ENCODE results near the gene STAU1. TPM values are rescaled to one million over a fixed set of nuclear protein-coding genes. Genes with fewer than 3 reads are reported as not detected.

The STAU1 gene
- total and polyA plus RNA-seq, 2 of the 13 experiments (the other 11 are each of a cell fraction or from before 2014, with no cell fraction given), result 119 to 133 TPM

DNA sequence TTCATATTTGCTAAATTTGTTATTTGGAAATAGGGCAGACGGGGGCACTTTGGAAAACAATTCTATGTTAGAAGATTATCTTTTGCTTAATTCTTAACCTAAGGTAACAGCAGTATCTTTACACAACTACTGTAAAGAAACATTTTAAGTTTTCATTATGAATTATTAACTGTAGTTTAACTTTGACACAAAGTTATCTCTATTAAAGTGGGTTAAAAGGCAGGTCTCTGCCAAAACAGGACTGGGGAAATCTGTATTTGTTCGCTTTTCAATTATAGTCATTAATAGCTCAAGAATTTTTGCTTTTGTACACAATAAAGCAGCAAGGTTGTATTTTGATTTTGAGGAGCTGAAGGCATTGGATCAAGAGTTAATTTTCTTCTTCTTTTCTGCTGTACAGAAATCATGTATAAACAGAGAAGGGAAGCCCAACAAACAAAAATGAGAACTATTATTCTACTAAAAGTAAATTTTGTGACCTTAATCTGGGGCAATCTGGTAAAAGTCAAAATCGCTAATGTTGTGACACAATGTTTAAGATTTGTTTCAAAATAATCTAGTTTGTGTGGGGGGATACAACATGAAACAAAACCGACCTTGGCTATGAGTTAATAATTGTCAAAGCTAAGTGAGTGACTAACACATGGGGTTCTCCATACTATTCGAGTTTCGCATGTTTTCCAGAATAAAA lies 2.9 kb downstream of the STAU1 start (continued):
- TF ChIP-seq PRDM15 (CRISPR knock-in tag; IDR thresholded peaks at IDR 0.05), result no peak
- TF ChIP-seq SETDB1 (CRISPR knock-in tag; IDR thresholded peaks at IDR 0.05; ENCODE audit: borderline replicate concordance), result no peak
- no peak for TF ChIP-seq SRF (IDR thresholded peaks at IDR 0.05; ENCODE audit: low read depth, low read length)
- no peak for TF ChIP-seq ZNF768 (CRISPR knock-in tag; IDR thresholded peaks at IDR 0.05)
- TF ChIP-seq ZNF878 (CRISPR knock-in tag; IDR thresholded peaks at IDR 0.05), result no peak
- TF ChIP-seq PAXIP1 (CRISPR knock-in tag; conservative IDR thresholded peaks at IDR 0.05), result peak; percentile 87
- 0 out of 2 replicates have a peak, but pooled peaks have one; percentile 6 for TF ChIP-seq ZNF740 (CRISPR knock-in tag; IDR thresholded peaks at IDR 0.05)
- no peak for TF ChIP-seq RCOR2 (CRISPR knock-in tag; IDR thresholded peaks at IDR 0.05)
- TF ChIP-seq PITX1 (CRISPR knock-in tag; IDR thresholded peaks at IDR 0.05), result no peak
- peak; percentile 76; the same call in 1 of the 2 replicates for TF ChIP-seq ZNF281 (CRISPR knock-in tag; IDR thresholded peaks at IDR 0.05; ENCODE audit: borderline replicate concordance)
- TF ChIP-seq, protein P1, sequence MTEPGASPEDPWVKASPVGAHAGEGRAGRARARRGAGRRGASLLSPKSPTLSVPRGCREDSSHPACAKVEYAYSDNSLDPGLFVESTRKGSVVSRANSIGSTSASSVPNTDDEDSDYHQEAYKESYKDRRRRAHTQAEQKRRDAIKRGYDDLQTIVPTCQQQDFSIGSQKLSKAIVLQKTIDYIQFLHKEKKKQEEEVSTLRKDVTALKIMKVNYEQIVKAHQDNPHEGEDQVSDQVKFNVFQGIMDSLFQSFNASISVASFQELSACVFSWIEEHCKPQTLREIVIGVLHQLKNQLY (CRISPR knock-in tag; IDR thresholded peaks at IDR 0.05), result no peak
- TF ChIP-seq KMT2B (CRISPR knock-in tag; IDR thresholded peaks at IDR 0.05), result peak; percentile 54; the same call in 1 of the 2 replicates
- TF ChIP-seq, protein P2, sequence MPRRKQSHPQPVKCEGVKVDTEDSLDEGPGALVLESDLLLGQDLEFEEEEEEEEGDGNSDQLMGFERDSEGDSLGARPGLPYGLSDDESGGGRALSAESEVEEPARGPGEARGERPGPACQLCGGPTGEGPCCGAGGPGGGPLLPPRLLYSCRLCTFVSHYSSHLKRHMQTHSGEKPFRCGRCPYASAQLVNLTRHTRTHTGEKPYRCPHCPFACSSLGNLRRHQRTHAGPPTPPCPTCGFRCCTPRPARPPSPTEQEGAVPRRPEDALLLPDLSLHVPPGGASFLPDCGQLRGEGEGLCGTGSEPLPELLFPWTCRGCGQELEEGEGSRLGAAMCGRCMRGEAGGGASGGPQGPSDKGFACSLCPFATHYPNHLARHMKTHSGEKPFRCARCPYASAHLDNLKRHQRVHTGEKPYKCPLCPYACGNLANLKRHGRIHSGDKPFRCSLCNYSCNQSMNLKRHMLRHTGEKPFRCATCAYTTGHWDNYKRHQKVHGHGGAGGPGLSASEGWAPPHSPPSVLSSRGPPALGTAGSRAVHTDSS (CRISPR knock-in tag; conservative IDR thresholded peaks at IDR 0.05), result no peak
- 0 out of 2 replicates have a peak, but pooled peaks have one; percentile 55 for TF ChIP-seq ZSCAN20 (CRISPR knock-in tag; IDR thresholded peaks at IDR 0.05; ENCODE audit: borderline replicate concordance)
- TF ChIP-seq ZSCAN9 (CRISPR knock-in tag; IDR thresholded peaks at IDR 0.05; ENCODE audit: borderline replicate concordance), result no peak
- no peak for TF ChIP-seq STAT5B (CRISPR knock-in tag; IDR thresholded peaks at IDR 0.05)
- TF ChIP-seq ZNF451 (CRISPR knock-in tag; IDR thresholded peaks at IDR 0.05), result no peak
